ENCODE measurements around the gene SUMO4. TPM values are rescaled to one million over a fixed set of nuclear protein-coding genes. Genes with fewer than 3 reads are reported as not detected.
A peak's percentile ranks its signal among the peaks of the same experiment; 100 is the strongest.

Gene SUMO4
- total and polyA plus RNA-seq, 4 donors = 0.65 to 5.8 (median 3.4) TPM

DNA sequence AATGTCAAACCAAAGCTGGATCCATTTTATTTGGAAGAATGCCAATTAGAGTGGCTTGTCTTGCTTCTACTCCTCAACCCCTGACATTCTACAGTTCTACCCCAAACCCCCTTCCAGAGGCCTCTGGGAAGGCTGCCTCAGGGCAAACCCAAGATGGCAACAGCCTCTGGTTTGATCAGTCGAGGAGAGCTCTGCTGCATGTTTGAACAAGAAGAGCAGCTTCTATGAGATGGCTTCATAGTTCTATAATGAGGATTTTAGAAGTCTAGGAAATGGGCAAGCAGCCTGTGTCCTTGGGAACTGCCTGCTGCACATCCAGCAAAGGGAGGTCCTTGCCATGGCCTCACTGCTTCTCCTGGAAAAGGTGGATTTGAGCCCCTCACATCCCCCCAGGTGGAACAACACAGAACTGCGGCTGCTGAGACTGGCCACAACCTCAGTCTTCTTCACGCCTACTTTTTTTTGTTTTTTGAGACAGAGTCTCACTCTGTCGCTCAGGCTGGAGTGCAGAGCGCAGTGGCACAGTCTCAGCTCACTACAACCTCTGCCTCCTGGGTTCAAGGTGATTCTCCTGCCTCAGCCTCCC lies 46.8 kb downstream of the SUMO4 start:
- Histone ChIP-seq H3K27ac (ENCODE audit: low read depth, low read length) (no peak overlapping the region), H3K4me3 (ENCODE audit: low read depth, low read length) (no peak overlapping the region), H3K4me1 (ENCODE audit: control insufficient read depth, insufficient read depth, low read length) (peaks cover 34% of the 10 kb centered on the region), H3K36me3 (ENCODE audit: control insufficient read depth, insufficient read depth, low read length) (no peaks in the 10 kb centered on the region), H3K27me3 (ENCODE audit: control insufficient read depth, insufficient read depth, low read length) (peaks cover 9% of the 10 kb centered on the region), H3K9me3 (ENCODE audit: control insufficient read depth, insufficient read depth, low read length) (no peaks in the 10 kb centered on the region)
- DNase-seq (ENCODE audit: low read depth in 4 of 6, low spot score in 6 of 6) = no peak
- WGBS (ENCODE audit: insufficient coverage) = 91% methylated on average over 5 of the region's 5 CpGs

DNA sequence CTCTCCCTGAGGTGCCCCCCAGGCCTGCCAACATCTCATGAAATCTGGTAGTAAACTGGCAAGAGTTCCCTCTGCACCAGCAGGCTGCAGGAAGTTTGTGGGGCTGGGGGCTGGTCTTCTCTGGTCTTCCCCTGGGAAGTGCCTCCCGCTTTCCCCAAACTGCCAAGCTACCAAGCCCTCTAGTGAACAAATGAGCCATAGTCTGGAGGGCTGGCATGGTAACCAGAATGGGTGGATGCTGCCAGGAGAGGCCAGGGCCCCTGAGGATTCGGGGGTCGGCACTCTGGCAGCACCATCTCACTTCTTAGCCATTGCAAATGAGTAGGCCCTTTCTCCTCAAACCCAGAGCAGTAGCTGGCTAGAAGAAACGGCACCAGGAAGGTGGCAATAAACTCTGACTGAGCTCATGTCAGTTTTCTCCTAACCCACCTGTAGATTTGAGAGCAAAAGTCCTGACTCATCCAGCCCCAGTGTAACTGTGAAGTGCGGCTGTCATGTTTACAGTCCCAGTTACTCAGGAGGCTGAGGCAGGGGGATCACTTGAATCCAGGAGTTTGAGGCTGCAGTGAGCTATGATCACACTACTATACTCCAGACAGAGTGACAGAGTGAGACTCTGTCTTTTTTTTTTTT lies 48.9 kb downstream of the SUMO4 start:
- peaks cover 9% of the 10 kb centered on the region for H3K27me3 ChIP-seq (ENCODE audit: control insufficient read depth, insufficient read depth, low read length)
- peaks cover 36% of the 10 kb centered on the region for H3K4me1 ChIP-seq (ENCODE audit: control insufficient read depth, insufficient read depth, low read length)
- no peak overlapping the region for H3K4me3 ChIP-seq (ENCODE audit: low read depth, low read length)
- H3K36me3 ChIP-seq (ENCODE audit: control insufficient read depth, insufficient read depth, low read length) = no peaks in the 10 kb centered on the region
- 48% methylated on average over 4 of the region's 5 CpGs for WGBS (ENCODE audit: insufficient coverage)
- no peaks in the 10 kb centered on the region for H3K9me3 ChIP-seq (ENCODE audit: control insufficient read depth, insufficient read depth, low read length)
- peak in 1 of 6 donors; percentile 68 for DNase-seq (ENCODE audit: low read depth in 4 of 6, low spot score in 6 of 6)
- no peak overlapping the region for H3K27ac ChIP-seq (ENCODE audit: low read depth, low read length)

DNA sequence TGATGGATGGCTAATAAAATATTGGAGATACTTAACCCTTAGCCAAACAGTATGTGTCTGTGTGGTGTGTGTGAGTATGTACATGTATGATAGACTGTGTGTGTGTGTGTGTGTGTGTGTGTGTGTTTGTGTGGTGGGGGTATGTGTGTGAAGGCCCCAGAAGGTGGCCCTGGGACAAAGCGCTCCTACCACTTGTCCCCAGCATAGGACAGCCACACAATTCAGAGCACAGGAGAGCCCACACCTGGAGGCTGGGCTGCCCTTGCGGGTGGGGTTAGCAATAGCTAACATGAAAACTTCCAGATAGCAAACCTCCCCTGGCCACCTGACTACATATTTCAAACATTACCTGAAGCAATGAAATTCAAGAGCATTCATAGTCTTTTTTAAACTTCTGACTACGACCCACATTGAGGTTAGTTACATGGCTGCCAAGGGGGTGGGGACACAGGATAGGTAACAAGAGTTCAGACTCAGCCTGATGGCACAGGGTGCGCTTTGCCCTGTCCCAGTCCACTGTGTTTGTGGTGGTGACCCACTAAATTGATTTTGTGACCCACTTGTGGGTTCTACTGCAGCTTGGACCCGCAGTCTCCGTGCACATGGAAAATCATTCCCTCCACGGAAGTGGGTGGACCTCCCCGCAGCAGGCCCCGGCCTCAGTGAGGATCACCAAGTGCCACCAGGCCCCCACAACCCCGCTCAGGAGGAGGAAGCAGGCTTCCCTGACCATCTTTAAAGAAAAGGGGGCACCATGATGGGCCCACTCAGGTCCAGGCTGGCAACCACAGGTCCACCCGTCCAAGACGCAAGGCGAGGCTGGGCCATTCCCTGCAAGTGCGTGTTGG lies 50.0 kb downstream of the SUMO4 start:
- Histone ChIP-seq H3K27ac (ENCODE audit: low read depth, low read length) (no peak overlapping the region), H3K4me3 (ENCODE audit: low read depth, low read length) (peak overlapping the region; percentile 11), H3K27me3 (ENCODE audit: control insufficient read depth, insufficient read depth, low read length) (peaks cover 9% of the 10 kb centered on the region), H3K4me1 (ENCODE audit: control insufficient read depth, insufficient read depth, low read length) (peaks cover 48% of the 10 kb centered on the region), H3K36me3 (ENCODE audit: control insufficient read depth, insufficient read depth, low read length) (no peaks in the 10 kb centered on the region), H3K9me3 (ENCODE audit: control insufficient read depth, insufficient read depth, low read length) (no peaks in the 10 kb centered on the region)
- no peak for DNase-seq (ENCODE audit: low read depth in 4 of 6, low spot score in 6 of 6)
- 91% methylated on average over 14 of the region's 14 CpGs for WGBS (ENCODE audit: insufficient coverage)

Other genes starting within 250 kb of the SUMO4 start
- 10 to 100 TPM; 57.6 to 65.1 TPM for gene TAB2, start 82.5 kb upstream of the SUMO4 start, total RNA-seq
- gene TAB2, start 82.5 kb upstream of the SUMO4 start, polyA plus RNA-seq (ENCODE audit: insufficient read length in 2 of 2) = 10 to 100 TPM; 57.8 to 69.7 TPM
- gene ZC3H12D, start 84.8 kb downstream of the SUMO4 start, total RNA-seq = 1 to 10 TPM in 1 of 2 donors, under 1 TPM in 1; 0.72 to 1.2 TPM
- gene ZC3H12D, start 84.8 kb downstream of the SUMO4 start, polyA plus RNA-seq (ENCODE audit: insufficient read length in 2 of 2) = under 1 TPM; 0.79 to 0.99 TPM
- 10 to 100 TPM; 45.5 to 52.5 TPM for gene PPIL4, start 145.8 kb downstream of the SUMO4 start, total RNA-seq
- 10 to 100 TPM; 37.3 to 39.2 TPM for gene PPIL4, start 145.8 kb downstream of the SUMO4 start, polyA plus RNA-seq (ENCODE audit: insufficient read length in 2 of 2)
- gene GINM1, start 166.1 kb downstream of the SUMO4 start, total RNA-seq = 10 to 100 TPM; 59.9 to 64.6 TPM
- gene GINM1, start 166.1 kb downstream of the SUMO4 start, polyA plus RNA-seq (ENCODE audit: insufficient read length in 2 of 2) = 10 to 100 TPM; 42.4 to 53.9 TPM
- 10 to 100 TPM; 18.3 to 25.0 TPM for gene KATNA1, start 248.5 kb downstream of the SUMO4 start, total RNA-seq
- 10 to 100 TPM; 14.6 to 15.0 TPM for gene KATNA1, start 248.5 kb downstream of the SUMO4 start, polyA plus RNA-seq (ENCODE audit: insufficient read length in 2 of 2)